Astrocyte (in vitro differentiated cells and primary cell): ENCODE measurements around the gene AFMID. TPM values are rescaled to one million over a fixed set of nuclear protein-coding genes. Genes with fewer than 3 reads are reported as not detected.

Experiments
- DNase-seq: peaks from one replicate; pipeline ENCODE4 v3.0.0-alpha.2; 2010; ENCODE audit warnings: low read depth
- FAIRE-seq: peaks from 2 replicates; lab custom pipeline; 2011; peaks lifted over from hg19 to GRCh38; lab: Jason Lieb, UNC
- H2AFZ ChIP-seq: 2 replicates; pipeline ENCODE4 v1.6.0; 2012; ENCODE audit warnings: low read depth, low read length, inconsistent platforms
- H3K27ac ChIP-seq: 2 replicates; pipeline ENCODE4 v1.5.1; 2011; ENCODE audit warnings: low read depth, low read length, inconsistent platforms
- H3K27me3 ChIP-seq: 2 replicates; pipeline ENCODE4 v1.6.0; 2011; ENCODE audit warnings: low read length, inconsistent platforms; ENCODE audit not compliant: insufficient read depth
- H3K36me3 ChIP-seq: 2 replicates; pipeline ENCODE4 v1.5.1; 2011; ENCODE audit warnings: low read length, inconsistent platforms; ENCODE audit not compliant: insufficient read depth
- H3K4me1 ChIP-seq: 2 replicates; pipeline ENCODE4 v1.5.1; 2011; ENCODE audit warnings: low read length, inconsistent platforms; ENCODE audit not compliant: insufficient read depth
- H3K4me2 ChIP-seq: 2 replicates; pipeline ENCODE4 v1.6.0; 2012; ENCODE audit warnings: low read length, inconsistent platforms
- H3K4me3 ChIP-seq: 2 replicates; pipeline ENCODE4 v1.5.1; 2011; ENCODE audit warnings: low read depth, mild to moderate bottlenecking, low read length, inconsistent platforms; ENCODE audit not compliant: insufficient read depth
- H3K79me2 ChIP-seq: 2 replicates; pipeline ENCODE4 v1.6.0; 2012; ENCODE audit warnings: mild to moderate bottlenecking, low read length, inconsistent platforms; ENCODE audit not compliant: insufficient read depth
- H3K9ac ChIP-seq: 2 replicates; pipeline ENCODE4 v1.6.0; 2012; ENCODE audit warnings: mild to moderate bottlenecking, low read length, inconsistent platforms
- H3K9me3 ChIP-seq: 2 replicates; pipeline ENCODE4 v1.5.1; 2012; ENCODE audit warnings: low read depth, mild to moderate bottlenecking, low read length, inconsistent platforms; ENCODE audit not compliant: insufficient read depth
- H4K20me1 ChIP-seq: 2 replicates; pipeline ENCODE4 v1.6.0; 2012; ENCODE audit warnings: low read length, inconsistent platforms; ENCODE audit not compliant: insufficient read depth
- H3K27ac Mint-ChIP-seq: one replicate; pipeline ENCODE4 v1.8.0; 2021; ENCODE audit warnings: mild to moderate bottlenecking, mixed read lengths; ENCODE audit not compliant: unreplicated experiment
- H3K27me3 Mint-ChIP-seq: one replicate; pipeline ENCODE4 v1.8.0; 2021; ENCODE audit warnings: low read depth, mixed read lengths; ENCODE audit not compliant: unreplicated experiment
- H3K36me3 Mint-ChIP-seq: one replicate; pipeline ENCODE4 v1.8.0; 2021; ENCODE audit warnings: low read depth, mixed read lengths; ENCODE audit not compliant: unreplicated experiment
- H3K4me1 Mint-ChIP-seq: one replicate; pipeline ENCODE4 v1.8.0; 2021; ENCODE audit warnings: low read depth, mixed read lengths; ENCODE audit not compliant: unreplicated experiment
- H3K4me3 Mint-ChIP-seq: one replicate; pipeline ENCODE4 v1.8.0; 2021; ENCODE audit warnings: mild to moderate bottlenecking, moderate library complexity, mixed read lengths; ENCODE audit not compliant: unreplicated experiment
- H3K9me3 Mint-ChIP-seq: one replicate; pipeline ENCODE4 v1.8.0; 2021; ENCODE audit warnings: mild to moderate bottlenecking, mixed read lengths; ENCODE audit not compliant: unreplicated experiment
- CTCF ChIP-seq: IDR thresholded peaks from 2 replicates; pipeline ENCODE4 v1.5.1; 2011; ENCODE audit warnings: low read depth, mild to moderate bottlenecking, inconsistent platforms, low read length, moderate library complexity; ENCODE audit not compliant: insufficient read depth
- EZH2 ChIP-seq: IDR thresholded peaks from 2 replicates; pipeline ENCODE4 v1.6.1; 2012; ENCODE audit warnings: mild to moderate bottlenecking, low read length, inconsistent platforms; ENCODE audit not compliant: insufficient read depth
- total RNA-seq: library from RNA; stranded (reverse); gene quantifications from 2 replicates; pipeline ENCODE4 v1.2.1, GENCODE V29; 2021

The AFMID gene
- total RNA-seq, 1 donor from 2014 or later: 53.7 TPM

- no peak overlapping the region for H3K27ac ChIP-seq
- DNase-seq: no peak
- H3K36me3 ChIP-seq: peaks cover 6% of the 10 kb centered on the region
- no peaks in the 10 kb centered on the region for H3K9me3 ChIP-seq
- no peak overlapping the region for H2AFZ ChIP-seq
- H3K4me3 Mint-ChIP-seq: no peak overlapping the region
- TF ChIP-seq EZH2: no peak
- no peak overlapping the region for H3K4me2 ChIP-seq
- FAIRE-seq: no peak
- peaks cover 2% of the 10 kb centered on the region for H3K27me3 Mint-ChIP-seq
- peaks cover 13% of the 10 kb centered on the region for H3K79me2 ChIP-seq
- peaks cover 8% of the 10 kb centered on the region for H3K4me1 Mint-ChIP-seq
- H3K27me3 ChIP-seq: no peaks in the 10 kb centered on the region
- H3K9me3 Mint-ChIP-seq: no peaks in the 10 kb centered on the region
- no peak overlapping the region for H3K27ac Mint-ChIP-seq
- no peaks in the 10 kb centered on the region for H4K20me1 ChIP-seq
- peaks cover 4% of the 10 kb centered on the region for H3K36me3 Mint-ChIP-seq
- no peak overlapping the region for H3K9ac ChIP-seq
- H3K4me3 ChIP-seq: no peak overlapping the region
- H3K4me1 ChIP-seq: no peaks in the 10 kb centered on the region
Observed at GRCh38 chr17:78180508-78180907, 6.7 kb upstream of the AFMID start.

GRCh38 chr17:78182504-78182903 is 4.7 kb upstream of the AFMID start:
- DNase-seq (no peak), FAIRE-seq (no peak)
- Histone ChIP-seq H4K20me1 (no peaks in the 10 kb centered on the region), H3K9ac (no peak overlapping the region), H3K4me1 (peaks cover 3% of the 10 kb centered on the region), H3K36me3 (peaks cover 6% of the 10 kb centered on the region), H3K79me2 (peaks cover 26% of the 10 kb centered on the region), H3K4me2 (no peak overlapping the region), H3K4me3 (no peak overlapping the region), H3K27ac (no peak overlapping the region), H2AFZ (no peak overlapping the region), H3K27me3 (no peaks in the 10 kb centered on the region), H3K9me3 (no peaks in the 10 kb centered on the region)
- no peaks in the 10 kb centered on the region for H3K27me3 Mint-ChIP-seq
- peaks cover 3% of the 10 kb centered on the region for H3K36me3 Mint-ChIP-seq
- TF ChIP-seq CTCF: no peak
- TF ChIP-seq EZH2: no peak
- no peak overlapping the region for H3K4me3 Mint-ChIP-seq
- H3K9me3 Mint-ChIP-seq: no peaks in the 10 kb centered on the region
- no peak overlapping the region for H3K27ac Mint-ChIP-seq
- peaks cover 8% of the 10 kb centered on the region for H3K4me1 Mint-ChIP-seq

- DNase-seq: no peak
- Mint-ChIP-seq H3K27me3 (no peaks in the 10 kb centered on the region), H3K27ac (no peak overlapping the region), H3K36me3 (peaks cover under 1% of the 10 kb centered on the region), H3K4me3 (no peak overlapping the region), H3K9me3 (no peaks in the 10 kb centered on the region), H3K4me1 (peaks cover 8% of the 10 kb centered on the region)
- Histone ChIP-seq H3K9me3 (no peaks in the 10 kb centered on the region), H4K20me1 (no peaks in the 10 kb centered on the region), H3K36me3 (peaks cover 6% of the 10 kb centered on the region), H3K9ac (no peak overlapping the region), H2AFZ (no peak overlapping the region), H3K4me1 (peaks cover 3% of the 10 kb centered on the region), H3K4me2 (peak overlapping the region; percentile 100), H3K4me3 (no peak overlapping the region), H3K27me3 (no peaks in the 10 kb centered on the region), H3K79me2 (peaks cover 35% of the 10 kb centered on the region), H3K27ac (no peak overlapping the region)
- FAIRE-seq: no peak
- no peak for TF ChIP-seq CTCF
- no peak for TF ChIP-seq EZH2
Observed at GRCh38 chr17:78183916-78184315, 3.2 kb upstream of the AFMID start.
